GM10266 (cell line): ENCODE data around the gene GRB10.

Source experiments
- DNase-seq: peaks from one replicate; pipeline ENCODE4 v3.0.0; 2012; ENCODE audit errors: extremely low spot score
- CTCF ChIP-seq: IDR thresholded peaks from 2 replicates; pipeline ENCODE4 v1.5.1; 2012; ENCODE audit warnings: mild to moderate bottlenecking, low read depth; ENCODE audit not compliant: control insufficient read depth, insufficient read depth; ENCODE audit errors: missing control alignments

Gene GRB10

DNA sequence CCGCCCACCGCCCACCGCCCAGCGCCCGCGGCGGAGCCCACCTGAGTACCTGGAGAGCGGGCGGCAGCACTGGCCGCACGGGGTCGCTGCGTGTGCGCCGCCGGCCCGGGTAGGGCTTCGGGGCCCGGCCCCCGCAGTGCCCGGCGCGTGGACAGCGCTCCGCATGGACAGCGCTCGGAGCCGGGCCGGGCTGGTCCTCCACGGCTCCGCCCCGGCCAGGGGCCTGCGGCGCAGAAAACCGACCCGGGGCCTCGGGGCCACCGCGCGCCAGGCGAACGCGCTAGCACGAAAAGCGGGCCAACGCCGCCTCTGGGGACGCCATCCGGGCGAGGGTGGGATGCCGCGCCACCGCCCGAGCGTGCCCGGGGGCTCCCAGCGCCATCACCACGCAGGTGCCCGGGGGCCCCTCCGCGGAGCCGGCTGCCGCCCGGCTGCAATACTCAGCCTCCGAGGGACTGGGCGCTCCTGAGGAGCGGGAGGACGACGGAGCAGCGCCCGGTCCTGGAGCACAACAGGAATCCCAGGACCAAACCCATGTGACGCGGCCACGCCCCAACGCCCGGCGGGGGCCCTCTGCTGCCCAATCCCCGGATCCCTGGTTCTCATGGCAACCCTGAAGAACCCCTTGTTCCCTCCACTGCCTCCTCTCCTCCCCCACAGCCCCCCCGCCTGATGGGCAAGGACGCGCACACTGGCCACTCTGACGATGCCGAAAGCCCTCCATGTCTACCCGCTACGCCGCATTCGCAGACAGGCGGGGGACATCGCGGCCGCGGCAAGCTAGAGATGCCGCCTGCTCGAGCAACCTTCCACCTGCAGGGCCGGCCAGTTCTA, at the start of gene GRB10:
Gene GRB10, minus strand, starts transcription at position 522 of the 834 bp plus-strand sequence. CDS start 50,574 bp downstream, outside the sequence.
- DNase-seq = no peak
- TF ChIP-seq CTCF = no peak

DNA sequence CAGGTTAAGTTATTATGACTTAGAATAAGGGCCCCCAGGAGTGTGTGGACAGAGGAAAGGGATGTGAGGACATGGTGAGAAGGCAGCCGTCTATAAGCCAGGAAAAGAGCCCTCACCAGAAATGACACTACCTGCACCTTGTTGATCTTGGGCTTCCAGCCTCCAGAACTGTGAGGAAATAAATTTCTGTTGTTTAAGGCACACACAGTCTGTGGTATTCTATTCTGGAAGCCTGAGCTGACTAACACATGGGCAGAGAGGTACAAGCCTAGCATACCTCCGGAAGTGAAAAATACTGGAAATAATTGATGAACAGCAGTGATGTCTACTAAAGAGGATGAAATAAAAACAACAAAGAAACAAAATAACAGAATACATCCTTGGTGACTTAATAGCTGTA, 46.1 kb upstream of the GRB10 start:
- DNase-seq = no peak
- no peak for TF ChIP-seq CTCF

DNA sequence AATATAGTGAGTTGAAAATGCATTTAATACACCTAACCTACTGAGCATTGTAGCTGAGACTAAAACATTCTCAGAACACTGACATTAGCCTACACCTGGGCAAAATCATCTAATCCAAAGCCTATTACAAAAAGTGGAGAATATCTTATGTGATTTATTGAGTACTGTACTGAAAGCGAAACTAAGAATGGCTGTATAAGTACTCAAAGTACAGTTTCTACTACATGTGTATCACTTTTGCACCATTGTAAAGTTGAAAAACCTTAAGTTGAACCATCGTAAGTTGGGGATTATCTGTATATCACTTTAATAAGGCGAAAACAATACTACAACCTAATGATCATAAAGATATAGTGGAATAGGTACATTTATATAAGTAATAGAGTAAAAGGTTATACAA, 45.4 kb upstream of the GRB10 start:
- TF ChIP-seq CTCF = no peak
- DNase-seq = no peak

GRCh38 chr7:50827281-50827680, 44.6 kb upstream of the GRB10 start:
- TF ChIP-seq CTCF = no peak
- DNase-seq = no peak

DNA sequence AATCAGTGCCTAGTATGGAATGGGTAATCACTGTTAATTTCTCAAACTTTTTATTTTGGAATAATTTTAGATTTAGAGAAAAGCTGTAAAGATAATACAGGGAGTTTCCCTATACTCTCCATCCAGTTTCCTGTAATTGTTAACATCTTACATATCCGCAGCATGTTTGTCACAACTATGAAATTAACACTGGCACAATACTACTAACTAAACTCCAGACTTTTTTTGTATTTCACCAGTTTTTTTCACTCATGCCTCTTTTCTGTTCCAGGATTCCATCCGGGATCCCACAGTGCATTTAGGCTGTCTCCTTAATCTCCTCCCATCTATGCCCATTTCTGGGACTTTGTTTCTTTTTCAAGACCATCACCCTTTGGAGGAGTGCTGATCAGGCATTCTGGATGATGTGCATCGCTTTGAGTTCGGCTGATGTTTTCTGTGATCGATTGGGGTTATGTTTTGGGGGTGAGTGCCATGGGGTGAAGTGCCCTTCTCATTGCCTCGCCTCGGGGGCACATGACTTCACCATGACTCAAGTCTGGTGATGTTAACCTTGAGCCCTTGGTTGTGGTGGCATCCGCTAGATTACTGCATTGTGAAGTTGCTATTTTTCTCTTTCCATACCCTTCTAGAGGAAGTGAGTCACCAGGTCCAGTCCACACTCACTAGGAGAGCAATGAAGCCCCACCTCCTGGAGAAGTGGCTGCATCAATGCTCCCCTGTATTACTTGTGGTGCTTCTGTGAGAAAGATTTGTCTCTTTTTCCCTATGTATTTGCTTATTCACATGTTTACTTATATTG, 43.9 kb upstream of the GRB10 start:
- no peak for DNase-seq
- TF ChIP-seq CTCF = no peak

- no peak for DNase-seq
- TF ChIP-seq CTCF = no peak
Observed at GRCh38 chr7:50825465-50825864, 42.8 kb upstream of the GRB10 start.

DNA sequence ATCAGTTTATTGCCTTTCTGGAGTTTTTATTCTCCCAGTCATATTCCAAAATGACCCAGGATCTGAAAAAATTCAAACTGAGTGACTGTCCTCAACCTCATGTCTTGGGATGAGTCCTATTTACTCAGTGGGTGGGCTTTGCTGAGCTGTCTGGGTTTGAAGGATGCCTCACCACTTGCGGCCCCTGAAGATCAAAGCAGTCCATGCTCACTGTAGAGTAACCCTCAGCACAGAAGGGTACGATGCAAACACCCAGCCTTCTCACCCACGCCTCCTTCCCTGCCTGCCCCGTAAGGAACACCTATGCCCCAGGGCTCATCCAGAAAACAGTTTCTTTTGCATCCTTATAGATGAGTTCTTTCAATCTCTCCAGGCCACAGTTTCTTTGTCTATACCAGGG, 42.2 kb upstream of the GRB10 start:
- DNase-seq = no peak
- no peak for TF ChIP-seq CTCF
